ENCODE measurements around the gene TEAD1.

TEAD1 gene

DNA sequence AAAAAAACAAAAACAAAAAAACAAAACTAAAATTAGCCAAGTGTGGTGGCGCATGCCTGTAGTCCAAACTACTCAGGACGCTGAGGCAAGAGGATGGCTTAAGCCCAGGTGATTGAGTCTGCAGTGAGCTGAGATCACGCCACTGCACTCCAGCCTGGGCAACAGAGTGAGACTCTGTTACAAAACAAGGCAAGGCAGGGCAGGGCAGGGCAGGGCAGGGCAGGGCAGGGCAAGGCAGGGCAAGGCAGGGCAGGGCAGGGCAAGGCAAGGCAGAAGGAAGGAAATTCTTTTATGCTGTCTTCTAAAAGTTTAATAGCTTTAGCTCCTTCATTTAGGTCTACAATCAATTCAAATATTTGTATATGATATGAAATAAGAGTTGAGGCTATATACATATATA lies 284.8 kb downstream of the TEAD1 start:
- no peaks in the 10 kb centered on the region for H3K9me3 ChIP-seq (replicated peaks; ENCODE audit: insufficient read depth, low read length)
- no peaks in the 10 kb centered on the region for H3K27me3 ChIP-seq (replicated peaks; ENCODE audit: insufficient read depth, low read length)
- H3K4me2 ChIP-seq (ENCODE audit: low read depth, low read length), result no peak overlapping the region
- no peaks in the 10 kb centered on the region for H3K79me2 ChIP-seq (ENCODE audit: low read length)
- H3K9me2 ChIP-seq (replicated peaks; ENCODE audit: insufficient read depth, low read length), result no peaks in the 10 kb centered on the region
- H3K36me3 ChIP-seq (replicated peaks; ENCODE audit: insufficient read depth, low read length), result no peaks in the 10 kb centered on the region
- no peak overlapping the region for H3K27ac ChIP-seq (ENCODE audit: low read length)
- H3K4me3 ChIP-seq (ENCODE audit: low read length), result no peak overlapping the region
- H3K9ac ChIP-seq (ENCODE audit: low read length), result no peak overlapping the region
- H3K4me1 ChIP-seq (ENCODE audit: low read length), result no peaks in the 10 kb centered on the region
- no peaks in the 10 kb centered on the region for H4K20me1 ChIP-seq (ENCODE audit: insufficient read depth, low read length)
- H3F3A ChIP-seq (ENCODE audit: insufficient read depth, low read length), result no peaks in the 10 kb centered on the region
- no peak for DNase-seq
- H2AFZ ChIP-seq (ENCODE audit: low read length), result no peak overlapping the region
- TF ChIP-seq, protein P1, sequence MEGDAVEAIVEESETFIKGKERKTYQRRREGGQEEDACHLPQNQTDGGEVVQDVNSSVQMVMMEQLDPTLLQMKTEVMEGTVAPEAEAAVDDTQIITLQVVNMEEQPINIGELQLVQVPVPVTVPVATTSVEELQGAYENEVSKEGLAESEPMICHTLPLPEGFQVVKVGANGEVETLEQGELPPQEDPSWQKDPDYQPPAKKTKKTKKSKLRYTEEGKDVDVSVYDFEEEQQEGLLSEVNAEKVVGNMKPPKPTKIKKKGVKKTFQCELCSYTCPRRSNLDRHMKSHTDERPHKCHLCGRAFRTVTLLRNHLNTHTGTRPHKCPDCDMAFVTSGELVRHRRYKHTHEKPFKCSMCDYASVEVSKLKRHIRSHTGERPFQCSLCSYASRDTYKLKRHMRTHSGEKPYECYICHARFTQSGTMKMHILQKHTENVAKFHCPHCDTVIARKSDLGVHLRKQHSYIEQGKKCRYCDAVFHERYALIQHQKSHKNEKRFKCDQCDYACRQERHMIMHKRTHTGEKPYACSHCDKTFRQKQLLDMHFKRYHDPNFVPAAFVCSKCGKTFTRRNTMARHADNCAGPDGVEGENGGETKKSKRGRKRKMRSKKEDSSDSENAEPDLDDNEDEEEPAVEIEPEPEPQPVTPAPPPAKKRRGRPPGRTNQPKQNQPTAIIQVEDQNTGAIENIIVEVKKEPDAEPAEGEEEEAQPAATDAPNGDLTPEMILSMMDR (IDR thresholded peaks at IDR 0.05; ENCODE audit: low read length), result no peak
- TF ChIP-seq EZH2 (optimal IDR thresholded peaks at IDR 0.05; ENCODE audit: low read depth, low read length) (no peak), EZH2phosphoT487 (IDR thresholded peaks at IDR 0.05; ENCODE audit: low read length) (no peak)

GRCh38 chr11:12961615-12962014 lies 287.4 kb downstream of the TEAD1 start:
- H3K79me2 ChIP-seq (ENCODE audit: low read length), result no peaks in the 10 kb centered on the region
- TF ChIP-seq EZH2 (optimal IDR thresholded peaks at IDR 0.05; ENCODE audit: low read depth, low read length) (no peak), EZH2phosphoT487 (IDR thresholded peaks at IDR 0.05; ENCODE audit: low read length) (no peak)
- TF ChIP-seq, protein P1 (IDR thresholded peaks at IDR 0.05; ENCODE audit: low read length), result no peak
- H3F3A ChIP-seq (ENCODE audit: insufficient read depth, low read length), result no peaks in the 10 kb centered on the region
- H3K9me3 ChIP-seq (replicated peaks; ENCODE audit: insufficient read depth, low read length), result no peaks in the 10 kb centered on the region
- H3K4me2 ChIP-seq (ENCODE audit: low read depth, low read length), result no peak overlapping the region
- H2AFZ ChIP-seq (ENCODE audit: low read length), result no peak overlapping the region
- no peaks in the 10 kb centered on the region for H3K4me1 ChIP-seq (ENCODE audit: low read length)
- H3K9me2 ChIP-seq (replicated peaks; ENCODE audit: insufficient read depth, low read length), result no peaks in the 10 kb centered on the region
- no peak overlapping the region for H3K9ac ChIP-seq (ENCODE audit: low read length)
- no peaks in the 10 kb centered on the region for H3K27me3 ChIP-seq (replicated peaks; ENCODE audit: insufficient read depth, low read length)
- no peaks in the 10 kb centered on the region for H3K36me3 ChIP-seq (replicated peaks; ENCODE audit: insufficient read depth, low read length)
- H3K27ac ChIP-seq (ENCODE audit: low read length), result no peak overlapping the region
- no peak for DNase-seq
- no peak overlapping the region for H3K4me3 ChIP-seq (ENCODE audit: low read length)
- H4K20me1 ChIP-seq (ENCODE audit: insufficient read depth, low read length), result no peaks in the 10 kb centered on the region

DNA sequence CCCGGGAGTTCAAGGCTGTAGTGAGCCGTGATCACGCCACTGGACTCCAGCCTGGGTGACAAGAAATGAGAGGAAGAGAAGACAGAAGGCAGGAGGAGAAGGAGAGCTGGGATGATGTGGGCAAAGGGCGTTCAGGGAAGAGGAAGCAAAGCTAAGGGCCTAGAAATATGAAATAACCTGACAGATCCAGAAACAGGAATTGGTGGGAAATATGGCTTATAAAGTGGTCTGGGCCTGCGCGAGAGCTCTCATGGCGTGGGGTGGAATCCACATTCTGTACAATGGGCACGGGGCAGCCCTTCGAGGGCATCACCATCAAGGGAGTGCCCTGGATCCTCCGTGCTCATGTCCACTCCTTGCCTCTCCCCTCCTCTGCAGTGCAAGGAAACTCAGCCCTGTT lies 288.1 kb downstream of the TEAD1 start:
- H3K4me1 ChIP-seq (ENCODE audit: low read length), result no peaks in the 10 kb centered on the region
- no peaks in the 10 kb centered on the region for H3K36me3 ChIP-seq (replicated peaks; ENCODE audit: insufficient read depth, low read length)
- H4K20me1 ChIP-seq (ENCODE audit: insufficient read depth, low read length), result no peaks in the 10 kb centered on the region
- DNase-seq, result no peak
- H3K4me3 ChIP-seq (ENCODE audit: low read length), result no peak overlapping the region
- no peak overlapping the region for H3K4me2 ChIP-seq (ENCODE audit: low read depth, low read length)
- H3F3A ChIP-seq (ENCODE audit: insufficient read depth, low read length), result no peaks in the 10 kb centered on the region
- no peak overlapping the region for H2AFZ ChIP-seq (ENCODE audit: low read length)
- no peak overlapping the region for H3K27ac ChIP-seq (ENCODE audit: low read length)
- TF ChIP-seq EZH2 (optimal IDR thresholded peaks at IDR 0.05; ENCODE audit: low read depth, low read length) (no peak), EZH2phosphoT487 (IDR thresholded peaks at IDR 0.05; ENCODE audit: low read length) (no peak)
- TF ChIP-seq, protein P1 (IDR thresholded peaks at IDR 0.05; ENCODE audit: low read length), result no peak
- no peaks in the 10 kb centered on the region for H3K9me2 ChIP-seq (replicated peaks; ENCODE audit: insufficient read depth, low read length)
- H3K79me2 ChIP-seq (ENCODE audit: low read length), result no peaks in the 10 kb centered on the region
- H3K9me3 ChIP-seq (replicated peaks; ENCODE audit: insufficient read depth, low read length), result no peaks in the 10 kb centered on the region
- no peaks in the 10 kb centered on the region for H3K27me3 ChIP-seq (replicated peaks; ENCODE audit: insufficient read depth, low read length)
- no peak overlapping the region for H3K9ac ChIP-seq (ENCODE audit: low read length)
